K562 (cell line): ENCODE measurements around the gene DSG2. TPM values are rescaled to one million over a fixed set of nuclear protein-coding genes. Genes with fewer than 3 reads are reported as not detected.

Experiments
- ATAC-seq: fragments of 200-7000 bp; cut with Tn5 transposase; 3 replicates; pipeline ENCODE4 v1.9.1; 2020; ENCODE audit warnings: moderate library complexity
- BruUV-seq: library from RNA; stranded (reverse); fragments of 400-500 nt; replicated peaks from 2 replicates; lab custom pipeline; 2021; lab: Mats Ljungman, UMichigan
- CTCF ChIA-PET: fragments of 300-600 bp; formaldehyde crosslinking; extraction: SDS; loops from one replicate; lab custom pipeline; 2021; ENCODE audit warnings: low intra/inter-chr PET ratio; lab: Yijun Ruan, JAX
- POLR2A ChIA-PET: fragments of 300-600, 350-650 bp; sonication (Branson Sonifier 250); formaldehyde crosslinking; extraction: SDS; loops from one replicate; lab custom pipeline; 2021; ENCODE audit warnings: antibody characterized with exemption, inconsistent platforms; lab: Yijun Ruan, JAX
- DNase-seq, 4 experiments: peaks; one replicate each; pipeline versions ENCODE4 v3.0.0 to v3.0.0-alpha.2; 2011 to 2018; ENCODE audit warnings: low spot score in 3 of 4, mixed read lengths in 3 of 4; ENCODE audit errors: extremely low read depth in 1 of 4
- FAIRE-seq: peaks from 2 replicates; lab custom pipeline; 2011; peaks lifted over from hg19 to GRCh38; lab: Jason Lieb, UNC
- H2AFZ ChIP-seq: 2 replicates; pipeline ENCODE4 v1.6.0; 2011; ENCODE audit warnings: low read depth, low read length, control low read depth, inconsistent platforms
- H3K27ac ChIP-seq: fragments of 200-600 bp; 3 replicates; pipeline ENCODE4 v1.8.0; 2011; ENCODE audit warnings: low read depth, mild to moderate bottlenecking, control low read depth, inconsistent platforms, low read length, moderate library complexity, mixed read lengths; ENCODE audit errors: extremely low read depth
- H3K27me3 ChIP-seq, 2 experiments: fragments of 300-600 bp in 1 of 2; 2 replicates in 1 of 2; 3 replicates in 1 of 2; pipeline versions ENCODE4 v1.6.0 to v1.8.0; 2011; ENCODE audit warnings: inconsistent platforms in 2 of 2, low read length in 2 of 2, mild to moderate bottlenecking in 1 of 2, mixed read lengths in 1 of 2, moderate library complexity in 1 of 2; ENCODE audit not compliant: control insufficient read depth in 2 of 2, insufficient read depth in 2 of 2
- H3K36me3 ChIP-seq: fragments of 300-600 bp; 3 replicates; pipeline ENCODE4 v1.8.0; 2011; ENCODE audit warnings: mild to moderate bottlenecking, low read length, inconsistent platforms; ENCODE audit not compliant: control insufficient read depth, insufficient read depth
- H3K4me1 ChIP-seq, 2 experiments: fragments of 200-600 bp in 1 of 2; replicated peaks in 1 of 2; 2 replicates in 1 of 2; 3 replicates in 1 of 2; pipeline versions ENCODE4 v1.5.1 to v1.8.0; 2011; ENCODE audit warnings: inconsistent platforms in 2 of 2, low read length in 2 of 2, mild to moderate bottlenecking in 1 of 2, mixed read lengths in 1 of 2, moderate library complexity in 1 of 2; ENCODE audit not compliant: control insufficient read depth in 2 of 2, insufficient read depth in 2 of 2
- H3K4me2 ChIP-seq: 2 replicates; pipeline ENCODE4 v1.6.1; 2011; ENCODE audit warnings: low read length, control low read depth, inconsistent platforms, mixed read lengths; ENCODE audit not compliant: insufficient read depth
- H3K4me3 ChIP-seq: fragments of 200-600 bp; sonication (generic), shearing (Covaris generic); 2 replicates; pipeline ENCODE4 v1.5.1; 2016; ENCODE audit warnings: control low read depth, inconsistent platforms
- H3K79me2 ChIP-seq: fragments of 200-600 bp; 3 replicates; pipeline ENCODE4 v1.8.0; 2011; ENCODE audit warnings: low read length, inconsistent platforms; ENCODE audit not compliant: control insufficient read depth, insufficient read depth
- H3K9ac ChIP-seq, 2 experiments: 2 replicates each; pipeline versions ENCODE4 v1.6.0 to v1.6.1; 2011; ENCODE audit warnings: low read depth in 2 of 2, low read length in 2 of 2, control low read depth in 1 of 2, inconsistent platforms in 1 of 2, mild to moderate bottlenecking in 1 of 2, mixed read lengths in 1 of 2; ENCODE audit not compliant: insufficient read depth in 1 of 2
- H3K9me1 ChIP-seq: one replicate; pipeline ENCODE4 v1.6.0; 2011; ENCODE audit warnings: inconsistent platforms, mild to moderate bottlenecking, low read length, moderate library complexity; ENCODE audit not compliant: control insufficient read depth, insufficient read depth
- H3K9me3 ChIP-seq: replicated peaks from 2 replicates; pipeline ENCODE4 v1.5.1; 2011; ENCODE audit warnings: low read depth, low read length, inconsistent platforms; ENCODE audit not compliant: control insufficient read depth, insufficient read depth
- H4K20me1 ChIP-seq: replicated peaks from 2 replicates; pipeline ENCODE4 v1.6.1; 2011; ENCODE audit warnings: low read length, inconsistent platforms, mixed read lengths; ENCODE audit not compliant: control insufficient read depth, insufficient read depth
- CCNT2 ChIP-seq: IDR thresholded peaks from 2 replicates; pipeline ENCODE4 v1.6.1; 2011; ENCODE audit warnings: borderline replicate concordance, low read depth, mild to moderate bottlenecking, moderate library complexity, mixed read lengths, low read length; ENCODE audit not compliant: insufficient read length; ENCODE audit errors: extremely low read depth
- CHD2 ChIP-seq: IDR thresholded peaks from 2 replicates; pipeline ENCODE4 v1.6.1; 2011; ENCODE audit warnings: low read depth, low read length
- COPS2 ChIP-seq: fragments of 450-650 bp; conservative IDR thresholded peaks from 2 replicates; pipeline ENCODE4 v1.6.1; 2016; ENCODE audit warnings: mild to moderate bottlenecking, moderate library complexity
- CSDE1 ChIP-seq, 2 experiments: fragments of 450-650 bp; IDR thresholded peaks; 2 replicates each; pipeline ENCODE4 v1.6.1; 2016; ENCODE audit warnings: mild to moderate bottlenecking in 1 of 2
- CUX1 ChIP-seq: fragments of 200-800 bp; sonication (Bioruptor generic); IDR thresholded peaks from 2 replicates; pipeline ENCODE4 v1.6.1; 2016; ENCODE audit warnings: missing genetic modification characterization, missing compliant biosample characterization
- EGR1 ChIP-seq: fragments of 450-650 bp; conservative IDR thresholded peaks from 2 replicates; pipeline ENCODE4 v1.6.1; 2017; ENCODE audit warnings: mild to moderate bottlenecking
- GTF2A2 ChIP-seq: IDR thresholded peaks from 2 replicates; pipeline ENCODE4 v1.6.1; 2016; ENCODE audit warnings: mild to moderate bottlenecking, missing genetic modification characterization, missing compliant biosample characterization
- GTF2E2 ChIP-seq: fragments of 200-800 bp; sonication (Bioruptor generic); IDR thresholded peaks from 2 replicates; pipeline ENCODE4 v1.6.1; 2016; ENCODE audit warnings: missing genetic modification characterization, missing compliant biosample characterization
- HDAC6 ChIP-seq: IDR thresholded peaks from 2 replicates; pipeline ENCODE4 v1.6.1; 2012; ENCODE audit warnings: low read depth, mild to moderate bottlenecking, control low read depth, inconsistent platforms, low read length, moderate library complexity
- HOXB6 ChIP-seq: fragments of 250-450 bp; sonication (Bioruptor Pico); IDR thresholded peaks from 2 replicates; pipeline ENCODE4 v1.5.1; 2022; ENCODE audit warnings: mild to moderate bottlenecking, borderline replicate concordance
- JUN ChIP-seq, 2 experiments: sonication (generic) in 1 of 2; formaldehyde crosslinking in 1 of 2; IDR thresholded peaks; 2 replicates each; pipeline versions ENCODE4 v1.6.1 to v1.8.0; 2012 to 2022; ENCODE audit warnings: borderline replicate concordance in 2 of 2, mild to moderate bottlenecking in 2 of 2, improper control_type of control experiment in 1 of 2, low read depth in 1 of 2, low read length in 1 of 2, missing genetic modification reagents in 1 of 2
- JUNB ChIP-seq: fragments of 450-650 bp; formaldehyde crosslinking; conservative IDR thresholded peaks from 2 replicates; pipeline ENCODE4 v1.4.0; 2020; ENCODE audit warnings: mild to moderate bottlenecking
- LCOR ChIP-seq: sonication (generic); formaldehyde crosslinking; IDR thresholded peaks from 2 replicates; pipeline ENCODE4 v1.8.0; 2022; ENCODE audit warnings: mild to moderate bottlenecking, missing genetic modification reagents
- SFPQ ChIP-seq: fragments of 200-400 bp; formaldehyde crosslinking; IDR thresholded peaks from 2 replicates; pipeline ENCODE4 v1.6.1; 2017; ENCODE audit warnings: mild to moderate bottlenecking, low read depth, low read length, moderate library complexity
- TFAM ChIP-seq: fragments of 250-450 bp; sonication (Bioruptor Pico); conservative IDR thresholded peaks from 2 replicates; pipeline ENCODE4 v1.5.0; 2021; ENCODE audit warnings: mild to moderate bottlenecking, moderate library complexity
- ZC3H8 ChIP-seq: fragments of 450-650 bp; IDR thresholded peaks from 2 replicates; pipeline ENCODE4 v1.6.1; 2017
- ZNF699 ChIP-seq: fragments of 250-450 bp; sonication (Bioruptor Pico); IDR thresholded peaks from 2 replicates; pipeline ENCODE4 v1.8.0; 2021; ENCODE audit warnings: mild to moderate bottlenecking, moderate library complexity; ENCODE audit not compliant: insufficient replicate concordance
- in situ Hi-C: fragments of 300-500 bp; cut with MboI; formaldehyde crosslinking; loops from 4 replicates; pipeline ENCODE4 v1.15.0; 2018; ENCODE audit warnings: inconsistent platforms, mixed read lengths
- intact Hi-C: fragments of 100-400 bp; cut with micrococcal nuclease; formaldehyde crosslinking; loops from 2 replicates; pipeline ENCODE4 v1.14.2; 2022
- polyA plus RNA-seq, 8 experiments: library from polyadenylated mRNA; depleted of rRNA in 4 of 8; stranded (reverse) in 5 of 8; unstranded in 3 of 8; fragments of >200 nt; fragmentation: Nextera tagmentation in 2 of 8; fragmentation: Illumina TruSeq in 1 of 8; extraction: Ambion mirVana in 2 of 8; extraction: Trizol in 1 of 8; gene quantifications; 2 replicates each; pipeline versions ENCODE4 v1.2.1 to v1.2.3, GENCODE V29; 2011 to 2014; ENCODE audit warnings: inconsistent platforms in 1 of 8, missing spikeins in 1 of 8
- total RNA-seq, 7 experiments: library from RNA; depleted of rRNA in 6 of 7; stranded (reverse); fragments of >200 nt in 6 of 7; fragmentation: Illumina TruSeq in 2 of 7; extraction: Trizol in 2 of 7; gene quantifications; 2 replicates each; pipeline versions ENCODE4 v1.2.1 to v1.2.3, GENCODE V29; 2011 to 2021; ENCODE audit warnings: low replicate concordance in 1 of 7

Gene DSG2
- total and polyA plus RNA-seq, 9 of the 15 experiments (the other 6 are each of a cell fraction or from before 2014, with no cell fraction given): 16.9 to 68.6 (median 41.3) TPM

GRCh38 chr18:31450409-31450808, 47.6 kb upstream of the DSG2 start:
- no peak overlapping the region for H3K27ac ChIP-seq
- ATAC-seq (no peak), FAIRE-seq (no peak), DNase-seq (no peak)
- no peaks in the 10 kb centered on the region for H3K9me1 ChIP-seq
- H3K4me1 ChIP-seq: no peaks in the 10 kb centered on the region
- no peaks in the 10 kb centered on the region for H4K20me1 ChIP-seq
- ChIA-PET CTCF (no interaction called here), POLR2A (no interaction called here)
- no peaks in the 10 kb centered on the region for H3K9me3 ChIP-seq
- H2AFZ ChIP-seq: no peak overlapping the region
- H3K4me3 ChIP-seq: no peak overlapping the region
- H3K36me3 ChIP-seq: no peaks in the 10 kb centered on the region
- no peak overlapping the region for H3K9ac ChIP-seq
- intact Hi-C loops: no loop called here
- no peaks in the 10 kb centered on the region for H3K79me2 ChIP-seq
- no TSS peak for BruUV-seq
- 0 out of 5 replicates have a peak, but pooled peaks cover 0 to 3% of the 10 kb centered on the region in 2 experiments for H3K27me3 ChIP-seq
- TF ChIP-seq HDAC6 (no peak), ZNF699 (no peak), EGR1 (no peak), TFAM (CRISPR knock-in tag) (no peak), JUNB (CRISPR knock-in tag) (no peak), CCNT2 (no peak), ZC3H8 (no peak), JUN (IDR thresholded peaks at IDR 0.05; ENCODE audit: borderline replicate concordance, low read depth, low read length) (no peak), JUN (CRISPR knock-in tag; IDR thresholded peaks at IDR 0.05; ENCODE audit: borderline replicate concordance) (no peak), HOXB6 (CRISPR knock-in tag) (no peak), GTF2E2 (tag) (no peak), CSDE1 (IDR thresholded peaks at IDR 0.05) (no peak), SFPQ (no peak), GTF2A2 (tag) (no peak), CUX1 (CRISPR knock-in tag) (no peak), LCOR (CRISPR knock-in tag) (no peak), COPS2 (no peak), CHD2 (no peak)
- in situ Hi-C loops: no loop called here
- no peak overlapping the region for H3K4me2 ChIP-seq
